ENCODE measurements around the gene MRPS34.

MRPS34 gene

DNA sequence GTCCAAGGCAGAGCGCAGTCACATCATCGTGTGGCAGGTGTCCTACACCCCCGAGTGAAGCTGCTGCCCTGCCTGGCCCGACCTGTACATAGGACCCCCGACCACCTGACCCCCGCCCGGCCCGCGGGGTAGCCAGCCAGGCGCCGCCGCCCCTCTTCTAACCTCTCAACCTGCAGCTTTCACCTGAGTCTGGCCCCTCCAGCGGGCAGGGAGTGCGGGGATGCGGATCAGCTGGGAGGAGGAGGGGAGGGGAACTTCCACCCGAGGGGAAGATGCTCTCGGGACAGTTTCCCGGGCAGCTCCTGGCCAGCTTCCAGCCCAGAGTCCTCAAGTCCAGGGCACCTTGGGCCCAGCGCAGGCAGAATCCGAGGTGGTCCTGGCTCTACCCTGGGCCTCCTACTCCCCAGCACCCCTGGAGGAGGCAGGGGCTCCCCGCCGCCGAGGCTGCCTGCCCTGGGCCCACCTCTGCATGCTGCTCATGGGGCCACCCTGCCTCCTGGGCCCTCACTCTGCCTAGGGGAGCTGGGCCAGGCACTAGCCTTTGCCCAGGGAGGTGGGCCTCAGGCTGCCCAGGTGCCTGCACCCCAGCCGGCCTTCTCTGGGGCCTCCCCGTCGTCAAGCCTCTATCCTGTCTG is 4.0 kb downstream of the MRPS34 start:
- no peak for DNase-seq

DNA sequence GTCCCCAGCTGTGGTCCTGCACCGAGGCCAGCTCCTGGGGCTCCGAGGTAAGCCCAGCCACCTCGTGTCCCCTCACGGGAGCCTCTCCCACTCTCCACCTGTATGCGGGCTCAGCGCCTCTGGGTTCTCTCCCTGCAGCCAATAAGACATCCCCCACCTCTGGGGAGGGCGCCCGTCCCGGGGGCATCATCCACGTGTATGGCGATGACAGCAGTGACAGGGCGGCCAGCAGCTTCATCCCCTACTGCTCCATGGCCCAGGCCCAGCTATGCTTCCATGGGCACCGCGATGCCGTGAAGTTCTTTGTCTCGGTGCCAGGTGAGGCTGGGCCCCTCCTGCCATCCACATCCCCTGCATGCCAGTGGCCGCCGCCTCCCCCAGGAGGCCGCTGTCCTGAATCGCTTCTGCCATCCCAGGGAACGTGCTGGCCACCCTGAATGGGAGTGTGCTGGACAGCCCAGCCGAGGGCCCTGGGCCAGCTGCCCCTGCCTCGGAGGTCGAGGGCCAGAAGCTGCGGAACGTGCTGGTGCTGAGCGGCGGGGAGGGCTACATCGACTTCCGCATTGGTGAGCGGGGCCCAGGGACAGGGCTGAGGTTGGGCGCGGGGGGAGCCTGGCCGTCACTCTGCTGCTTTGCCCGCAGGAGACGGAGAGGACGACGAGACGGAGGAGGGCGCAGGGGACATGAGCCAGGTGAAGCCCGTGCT is 4.7 kb downstream of the MRPS34 start:
- no peak for DNase-seq

DNA sequence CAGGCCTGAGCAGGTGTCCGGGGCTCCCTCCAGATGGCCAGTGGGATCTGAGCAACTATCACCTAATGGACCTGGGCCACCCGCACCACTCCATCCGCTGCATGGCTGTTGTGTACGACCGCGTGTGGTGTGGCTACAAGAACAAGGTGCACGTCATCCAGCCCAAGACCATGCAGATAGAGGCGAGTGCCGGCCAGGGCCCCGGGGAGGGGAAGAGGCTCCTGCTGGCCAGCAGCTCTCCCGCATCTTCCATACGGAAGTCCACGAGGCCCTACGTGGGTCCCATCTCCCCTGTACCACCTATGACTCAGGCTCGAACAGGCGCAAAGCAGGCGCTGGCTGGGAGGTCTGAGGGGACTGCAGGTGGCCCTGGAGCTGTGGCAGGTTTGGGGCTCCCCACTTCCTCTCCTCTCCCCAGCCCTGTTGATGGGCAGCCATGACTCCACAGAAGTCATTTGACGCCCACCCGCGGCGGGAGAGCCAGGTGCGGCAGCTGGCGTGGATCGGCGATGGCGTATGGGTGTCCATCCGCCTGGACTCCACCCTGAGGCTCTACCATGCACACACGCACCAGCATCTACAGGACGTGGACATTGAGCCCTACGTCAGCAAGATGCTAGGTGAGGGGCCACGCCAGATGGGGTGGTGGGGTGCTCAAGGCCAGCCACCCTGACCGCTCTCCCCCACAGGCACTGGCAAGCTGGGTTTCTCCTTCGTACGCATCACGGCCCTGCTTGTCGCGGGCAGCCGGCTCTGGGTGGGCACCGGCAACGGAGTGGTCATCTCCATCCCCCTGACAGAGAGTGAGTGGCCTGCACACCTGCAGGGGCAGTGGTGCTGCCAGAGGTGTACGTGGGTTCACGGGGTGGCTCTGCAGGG is 5.6 kb downstream of the MRPS34 start:
- no peak for DNase-seq

DNA sequence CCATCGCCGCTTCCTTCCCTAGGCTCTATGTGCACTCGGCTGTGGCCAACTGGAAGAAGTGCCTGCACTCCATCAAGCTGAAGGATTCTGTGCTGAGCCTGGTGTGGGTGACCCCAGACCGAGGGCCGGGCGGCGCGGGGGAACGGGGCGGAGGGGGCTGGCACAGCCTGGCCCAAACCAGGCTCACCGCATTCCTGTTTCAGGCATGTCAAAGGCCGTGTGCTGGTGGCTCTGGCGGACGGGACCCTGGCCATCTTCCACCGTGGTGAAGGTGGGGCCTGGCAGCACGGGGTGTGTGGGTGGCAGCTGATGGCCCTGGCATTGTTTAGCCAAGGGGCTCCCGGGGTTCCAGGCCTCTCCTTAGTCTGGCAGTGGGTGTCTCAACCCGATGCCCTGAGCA is 6.2 kb downstream of the MRPS34 start:
- DNase-seq = no peak

DNA sequence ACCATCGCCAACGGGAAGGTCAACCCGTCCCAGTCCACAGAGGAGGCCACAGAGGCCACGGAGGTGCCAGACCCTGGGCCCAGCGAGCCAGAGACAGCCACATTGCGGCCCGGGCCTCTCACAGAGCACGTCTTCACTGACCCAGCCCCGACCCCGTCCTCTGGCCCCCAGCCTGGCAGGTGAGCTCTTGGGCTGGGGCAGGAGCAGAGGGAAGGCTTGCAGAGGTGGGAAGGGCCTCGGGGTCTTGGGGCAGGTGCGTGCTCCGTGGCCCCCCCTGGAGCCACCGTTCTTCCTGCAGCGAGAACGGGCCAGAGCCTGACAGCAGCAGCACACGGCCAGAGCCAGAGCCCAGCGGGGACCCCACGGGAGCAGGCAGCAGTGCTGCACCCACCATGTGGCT is 6.7 kb downstream of the MRPS34 start:
- no peak for DNase-seq

DNA sequence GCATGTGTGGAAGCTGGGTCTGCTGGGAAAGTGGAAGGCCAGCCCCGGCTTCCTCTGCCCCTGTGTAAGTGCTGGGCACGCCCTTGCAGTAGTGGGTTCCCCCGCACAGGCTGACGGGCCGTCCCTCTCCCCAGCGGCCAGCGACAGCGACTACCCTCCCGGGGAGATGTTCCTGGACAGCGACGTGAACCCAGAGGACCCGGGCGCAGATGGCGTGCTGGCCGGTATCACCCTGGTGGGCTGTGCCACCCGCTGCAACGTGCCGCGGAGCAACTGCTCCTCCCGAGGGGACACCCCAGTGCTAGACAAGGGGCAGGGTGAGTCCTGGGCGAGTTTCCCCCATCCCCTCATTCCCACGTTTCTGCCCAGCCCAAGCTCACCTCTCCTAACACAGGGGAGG is 7.1 kb downstream of the MRPS34 start:
- no peak for DNase-seq

DNA sequence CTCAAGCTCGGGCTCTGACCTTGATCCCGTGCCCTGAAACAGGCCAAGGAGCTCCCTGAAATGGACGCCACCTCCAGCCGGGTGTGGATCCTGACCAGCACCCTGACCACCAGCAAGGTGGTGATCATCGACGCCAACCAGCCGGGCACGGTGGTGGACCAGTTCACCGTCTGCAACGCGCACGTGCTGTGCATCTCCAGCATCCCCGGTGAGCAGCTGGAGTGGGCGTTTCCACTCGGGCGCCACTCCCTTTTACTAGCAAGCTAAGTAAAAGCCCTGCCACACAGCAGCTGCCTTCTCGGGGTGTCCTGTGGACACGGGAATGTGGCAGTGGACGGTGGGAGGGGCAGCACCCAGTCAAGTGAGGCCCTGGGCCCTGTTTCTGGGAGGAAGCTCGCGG is 8.0 kb downstream of the MRPS34 start:
- no peak for DNase-seq

DNA sequence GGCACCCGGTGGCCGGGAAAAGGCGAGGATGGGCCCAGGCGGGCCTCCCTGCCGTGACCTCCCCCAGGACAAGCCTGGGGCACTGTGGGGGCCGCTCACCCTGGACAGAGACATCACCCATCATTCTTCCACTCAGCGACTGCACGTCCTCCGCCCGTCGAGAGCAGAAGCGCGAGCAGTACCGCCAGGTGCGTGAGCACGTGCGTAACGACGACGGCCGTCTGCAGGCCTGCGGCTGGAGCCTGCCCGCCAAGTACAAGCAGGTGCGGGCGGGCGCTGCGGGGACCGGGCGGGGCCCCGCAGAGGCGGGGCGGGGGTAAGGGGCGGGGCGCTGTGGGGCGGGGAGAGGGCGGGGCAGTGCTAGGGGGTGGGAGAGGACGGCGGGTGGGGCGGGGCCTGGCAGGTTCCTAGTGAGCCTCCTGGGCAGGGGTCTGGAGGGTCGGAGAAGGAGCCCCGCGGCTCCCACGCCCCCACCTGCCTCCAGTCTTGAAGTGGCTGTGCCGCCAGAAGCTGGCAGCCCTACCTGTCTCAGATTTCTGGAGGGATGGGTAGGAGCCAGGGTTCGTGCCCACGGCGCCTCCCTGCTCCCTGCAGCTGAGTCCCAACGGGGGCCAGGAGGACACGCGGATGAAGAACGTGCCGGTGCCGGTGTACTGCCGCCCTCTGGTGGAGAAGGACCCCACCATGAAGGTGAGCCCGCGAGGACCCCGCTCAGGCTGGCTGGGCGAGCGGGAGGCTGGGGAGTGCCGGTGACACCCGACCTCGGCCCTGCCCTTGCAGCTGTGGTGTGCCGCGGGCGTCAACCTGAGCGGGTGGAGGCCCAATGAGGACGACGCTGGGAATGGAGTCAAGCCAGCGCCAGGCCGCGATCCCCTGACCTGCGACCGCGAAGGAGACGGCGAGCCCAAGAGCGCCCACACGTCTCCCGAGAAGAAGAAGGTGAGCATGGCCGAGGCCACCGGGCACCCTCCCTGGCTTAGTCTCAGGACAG is 9.1 kb downstream of the MRPS34 start:
- DNase-seq = no peak

DNA sequence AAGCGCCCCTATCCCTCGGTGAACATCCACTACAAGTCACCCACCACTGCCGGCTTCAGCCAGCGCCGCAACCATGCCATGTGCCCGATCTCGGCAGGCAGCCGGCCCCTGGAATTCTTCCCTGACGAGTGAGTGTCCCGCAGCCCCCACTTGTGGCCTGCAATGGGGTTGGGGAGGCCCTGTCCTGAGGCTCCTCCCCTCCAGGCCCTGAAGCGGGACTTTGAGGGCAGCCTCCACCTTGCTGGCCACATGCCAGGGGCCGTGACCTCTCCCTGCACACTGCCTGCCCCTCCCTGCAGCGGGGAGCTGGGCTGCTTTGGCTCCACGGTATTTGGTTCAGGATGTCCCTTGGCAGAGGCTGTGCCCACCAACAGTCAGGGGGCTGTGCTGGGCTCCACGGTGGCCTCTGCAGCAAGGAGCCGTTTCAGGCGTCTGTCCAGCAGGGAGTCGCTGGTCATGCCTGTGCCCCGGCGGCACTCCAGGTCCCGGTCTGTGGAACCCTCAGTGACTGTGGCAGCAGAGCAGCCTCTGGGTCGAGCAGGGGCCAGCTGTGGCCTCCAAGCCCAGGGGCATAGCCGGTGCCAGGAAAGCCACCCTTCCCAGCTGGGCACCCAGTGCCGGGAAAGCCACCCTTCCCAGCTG is 9.9 kb downstream of the MRPS34 start:
- no peak for DNase-seq

DNA sequence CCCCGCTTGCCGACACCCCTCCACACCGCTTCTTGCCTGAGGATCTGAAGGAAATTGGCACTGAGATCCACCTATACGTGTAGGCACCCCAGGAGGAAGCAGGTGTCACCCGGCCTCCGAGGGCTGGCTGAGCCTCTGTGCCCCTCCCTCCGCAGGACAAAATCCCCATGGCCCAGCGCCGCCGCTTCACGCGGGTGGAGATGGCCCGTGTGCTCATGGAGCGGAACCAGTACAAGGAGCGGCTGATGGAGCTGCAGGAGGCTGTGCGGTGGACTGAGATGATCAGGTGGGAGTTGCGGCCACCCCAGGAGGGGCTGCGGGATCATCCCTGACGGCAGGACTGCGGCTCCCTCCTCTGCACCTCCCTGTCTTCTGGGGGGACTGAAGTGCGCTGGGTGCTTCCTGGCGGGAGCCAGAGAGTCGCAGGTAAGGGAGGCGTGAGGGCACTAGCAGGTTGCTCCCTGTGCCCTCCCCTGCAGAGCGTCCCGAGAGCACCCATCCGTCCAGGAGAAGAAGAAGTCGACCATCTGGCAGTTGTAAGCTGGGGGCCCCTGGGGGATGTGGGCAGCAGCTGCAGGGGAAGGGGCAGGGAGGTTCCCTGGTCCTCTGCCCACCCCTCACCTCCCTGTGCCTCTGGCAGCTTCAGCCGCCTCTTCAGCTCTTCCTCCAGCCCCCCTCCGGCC is 10.6 kb downstream of the MRPS34 start:
- no peak for DNase-seq

DNA sequence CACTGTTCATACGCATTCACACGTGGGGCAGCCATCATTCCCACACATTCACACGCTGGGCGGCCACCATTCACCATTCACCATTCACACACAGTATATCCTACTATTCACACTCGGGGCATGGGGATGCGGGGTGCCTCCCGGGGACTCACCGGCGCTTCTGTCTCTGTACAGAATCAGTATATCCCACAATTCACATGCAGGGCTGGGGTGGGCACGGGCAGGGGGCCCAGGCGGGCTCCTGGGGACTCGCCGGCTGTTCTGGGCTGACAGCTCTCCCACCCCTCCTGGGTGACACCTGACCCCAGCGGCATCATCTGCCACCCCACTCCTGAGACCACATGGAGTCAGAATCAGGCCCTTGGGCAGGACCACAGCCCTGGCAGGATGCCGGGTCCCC is 11.2 kb downstream of the MRPS34 start:
- no peak for DNase-seq

DNA sequence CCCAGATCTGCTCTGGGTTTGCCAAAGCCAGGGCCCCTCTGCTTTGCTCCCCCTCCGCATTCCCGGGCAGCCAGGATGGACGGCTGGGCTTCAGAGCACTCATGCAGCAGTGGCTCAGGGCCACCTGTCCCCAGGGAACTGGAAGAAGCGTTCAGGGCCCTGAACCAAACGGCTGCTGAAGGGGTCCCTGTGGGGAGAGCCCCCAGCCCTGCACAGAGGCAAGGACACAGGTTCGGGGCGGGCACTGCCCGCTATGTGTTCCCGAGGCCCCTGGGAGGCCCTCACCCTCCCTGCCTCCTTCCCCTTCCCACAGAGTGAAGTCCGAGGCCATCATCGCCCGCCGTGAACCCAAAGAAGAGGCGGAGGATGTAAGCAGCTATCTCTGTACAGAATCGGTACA is 12.0 kb downstream of the MRPS34 start:
- DNase-seq = no peak

DNA sequence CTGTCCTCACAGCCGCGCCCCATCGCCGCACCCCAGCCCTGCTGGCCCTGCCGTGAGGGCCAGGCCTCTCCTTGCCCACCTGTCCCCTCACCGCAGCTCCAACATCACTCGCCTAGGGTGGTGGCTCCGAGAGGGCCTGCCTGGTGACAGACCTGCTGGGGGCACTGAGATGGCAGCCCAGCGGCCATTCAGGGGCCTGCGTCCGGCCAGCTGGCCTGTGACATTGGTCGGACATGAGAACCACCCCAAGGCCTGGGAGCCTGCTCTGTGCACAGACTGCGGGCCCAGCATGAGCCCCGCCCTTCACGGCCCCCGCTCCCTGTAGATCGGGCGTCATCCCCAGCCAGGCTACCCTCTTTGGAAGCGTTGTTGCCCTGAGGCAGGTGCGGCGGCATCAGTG is 13.4 kb downstream of the MRPS34 start:
- DNase-seq = no peak

DNA sequence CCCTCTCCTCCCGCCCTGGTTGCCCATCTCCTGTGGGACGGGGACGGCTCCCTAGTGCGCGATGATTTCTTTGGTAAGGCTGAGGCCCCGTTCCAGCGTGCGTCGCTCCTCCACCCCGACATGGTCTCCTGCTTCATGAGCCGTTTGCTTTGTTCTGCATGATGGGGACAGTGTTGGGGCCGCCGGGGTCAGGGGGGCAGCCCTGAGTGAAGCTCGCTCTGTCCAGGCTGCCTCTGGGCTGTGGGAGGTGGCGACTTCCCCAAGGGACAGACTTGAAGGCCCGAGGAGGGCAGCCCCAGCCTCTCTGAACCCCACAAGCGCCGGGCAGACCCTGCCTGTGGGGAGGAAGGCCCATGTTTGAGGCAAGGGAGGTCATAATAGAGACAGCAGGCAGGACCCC is 14.0 kb downstream of the MRPS34 start:
- no peak for DNase-seq

DNA sequence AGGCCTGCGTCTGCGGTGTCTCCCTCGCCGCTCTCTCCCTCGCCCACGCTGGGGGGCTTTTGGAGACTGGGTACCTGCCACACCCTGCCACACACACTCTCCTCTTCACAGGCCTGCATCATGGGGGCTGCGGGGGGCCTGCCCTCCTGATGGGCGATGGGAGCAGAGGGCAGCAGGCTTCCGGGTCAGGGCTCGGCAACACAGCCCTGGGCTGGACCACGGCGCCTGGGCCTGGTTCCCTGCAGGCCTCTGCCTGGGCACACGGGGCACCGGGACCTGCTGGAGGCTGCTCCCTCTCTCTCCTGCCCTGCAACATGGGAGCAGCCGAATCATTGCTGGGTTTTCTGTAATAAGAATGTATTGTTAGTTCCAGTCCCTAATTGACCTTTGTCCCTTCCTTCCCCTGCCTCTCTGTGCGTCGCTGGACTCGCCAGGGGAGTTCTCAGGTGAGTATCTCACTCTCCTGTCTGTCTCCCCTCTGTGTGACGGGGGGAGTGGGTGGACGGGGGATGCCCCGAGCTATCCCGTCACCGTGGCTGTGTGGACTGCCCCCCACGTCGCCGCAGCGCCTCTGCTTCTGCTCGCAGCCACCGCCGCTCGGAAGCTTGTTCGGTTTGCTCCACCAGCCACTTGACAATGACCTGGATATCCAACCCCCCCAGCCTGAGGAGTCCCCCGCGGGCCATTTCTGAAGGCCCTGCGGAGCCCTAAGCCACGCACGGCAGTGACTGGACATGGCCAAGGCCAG is 15.0 kb downstream of the MRPS34 start:
- DNase-seq = no peak

DNA sequence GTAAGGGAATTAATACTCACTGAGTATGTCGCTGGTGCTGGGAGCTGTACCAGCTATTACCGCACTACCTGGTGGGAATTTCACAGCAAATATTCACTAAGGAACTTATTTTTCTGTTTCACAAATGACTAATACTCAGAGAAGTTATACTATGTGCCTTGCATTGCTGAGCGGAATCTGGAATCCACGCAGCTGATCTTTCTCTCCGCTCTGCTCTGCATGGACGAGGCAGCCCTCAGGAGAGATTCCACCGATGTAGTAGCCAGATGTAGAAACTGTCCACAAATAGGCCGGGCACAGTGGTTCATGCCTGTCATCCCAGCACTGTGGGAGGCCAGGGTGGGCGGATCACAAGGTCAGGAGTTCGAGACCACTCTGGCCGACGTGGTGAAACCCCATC is 18.7 kb downstream of the MRPS34 start:
- DNase-seq = no peak

DNA sequence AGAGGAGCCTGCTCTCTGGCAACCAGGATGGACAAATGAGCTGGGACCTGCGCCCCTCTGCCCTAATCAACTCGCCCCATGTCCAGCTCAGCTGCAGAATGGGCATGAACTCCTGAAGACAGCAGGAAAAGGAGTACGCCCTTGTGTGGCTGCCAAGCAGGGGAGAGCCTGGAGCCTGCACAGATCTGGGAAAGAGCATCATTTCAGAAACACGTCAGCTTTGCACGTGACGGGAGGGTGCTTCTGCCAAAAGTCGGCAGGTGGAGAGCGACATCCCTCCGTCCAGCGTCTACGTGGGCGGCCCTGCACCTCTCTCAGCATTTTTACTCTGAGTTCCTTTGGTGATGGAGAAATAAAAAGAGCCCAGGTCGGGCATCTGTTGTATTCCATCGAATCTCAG is 20.1 kb downstream of the MRPS34 start:
- DNase-seq = no peak

DNA sequence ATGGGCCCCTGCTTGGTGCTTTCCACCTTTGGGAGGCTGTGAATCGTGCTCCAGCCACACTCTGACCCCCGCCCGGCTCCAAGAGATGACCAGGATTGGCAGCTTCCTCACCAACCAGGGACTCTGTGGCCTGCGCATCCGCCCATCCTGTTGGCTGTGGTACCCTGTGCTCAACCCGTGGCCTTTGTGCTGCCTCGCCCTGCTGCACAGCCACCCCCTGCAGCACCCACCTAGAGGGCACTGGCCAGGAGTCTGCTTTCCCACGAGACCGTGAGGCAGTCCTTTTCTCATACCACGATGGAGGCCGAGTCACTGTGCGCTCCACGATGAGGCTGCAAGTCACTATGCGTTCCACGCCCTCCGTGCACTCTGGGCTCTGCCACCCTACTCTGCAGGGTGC is 21.0 kb downstream of the MRPS34 start:
- no peak for DNase-seq

DNA sequence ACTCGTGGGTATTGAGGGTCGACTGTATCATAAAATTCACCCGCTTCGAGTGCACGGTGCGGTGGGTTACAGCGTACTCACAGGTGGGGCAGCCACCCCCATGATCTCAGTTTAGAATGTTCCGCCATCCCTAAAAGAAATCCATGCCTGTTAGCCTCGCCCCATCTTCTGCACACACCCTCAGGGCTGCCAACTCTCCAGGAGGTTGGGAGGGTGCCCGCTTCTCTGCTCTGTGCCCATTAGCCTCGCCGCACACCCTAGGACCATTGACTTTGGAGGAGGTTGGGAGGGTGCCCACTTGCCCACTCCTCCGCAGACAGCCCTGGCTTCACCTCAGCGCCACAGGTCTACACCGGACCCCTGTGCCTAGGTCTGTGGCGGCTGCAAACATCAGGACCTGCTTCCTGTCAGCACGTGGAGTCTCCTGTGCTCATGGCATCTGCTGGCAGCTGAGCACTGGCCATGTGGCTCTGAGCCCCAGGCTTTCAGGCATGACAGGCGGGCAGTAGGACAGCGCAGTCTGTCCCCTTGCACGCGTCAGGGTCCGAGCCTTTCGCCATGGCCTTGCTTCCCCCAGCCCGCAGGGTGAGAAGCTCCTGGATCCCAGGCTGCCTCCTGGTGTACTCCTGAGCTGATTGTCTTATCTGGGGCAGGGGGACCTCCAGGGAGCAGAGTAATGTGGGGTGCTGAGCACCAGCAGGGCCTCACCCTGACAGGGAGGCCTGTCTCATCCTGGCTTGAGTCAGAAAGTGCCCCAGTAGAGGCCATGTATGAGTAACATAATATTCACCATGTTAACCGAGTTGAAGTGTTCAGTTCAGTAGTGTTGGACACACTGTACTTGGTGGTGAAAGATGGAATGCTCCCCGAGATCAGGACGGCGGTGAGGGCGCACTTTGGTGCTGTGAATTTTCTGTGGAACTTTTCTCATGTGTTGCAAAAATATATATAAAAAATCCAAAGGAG is 23.5 kb downstream of the MRPS34 start:
- no peak for DNase-seq

DNA sequence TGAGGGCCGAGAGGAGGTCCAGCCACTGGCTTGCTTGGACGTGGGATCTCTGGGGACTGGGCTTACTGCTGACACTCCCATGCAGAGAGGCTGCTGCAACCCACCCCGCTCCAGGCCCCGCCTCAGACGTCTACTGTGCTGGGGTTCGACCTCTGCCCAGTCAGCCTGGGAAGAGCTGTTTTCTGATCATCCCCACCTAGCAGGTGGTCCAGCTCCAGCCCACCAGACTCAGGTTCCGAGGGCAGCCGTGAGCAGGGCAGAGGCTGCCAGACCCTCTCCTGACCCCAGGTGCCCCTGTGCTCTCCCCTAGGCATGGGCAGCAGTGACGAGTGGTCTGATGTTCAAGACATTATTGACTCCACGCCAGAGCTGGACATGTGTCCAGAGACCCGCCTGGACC is 25.0 kb downstream of the MRPS34 start:
- DNase-seq = no peak
